ENCODE measurements around the gene RSPH6A. TPM values are rescaled to one million over a fixed set of nuclear protein-coding genes. Genes with fewer than 3 reads are reported as not detected.
A peak's percentile ranks its signal among the peaks of the same experiment; 100 is the strongest.

RSPH6A gene
- polyA plus RNA-seq, 1 experiment, result not detected

DNA sequence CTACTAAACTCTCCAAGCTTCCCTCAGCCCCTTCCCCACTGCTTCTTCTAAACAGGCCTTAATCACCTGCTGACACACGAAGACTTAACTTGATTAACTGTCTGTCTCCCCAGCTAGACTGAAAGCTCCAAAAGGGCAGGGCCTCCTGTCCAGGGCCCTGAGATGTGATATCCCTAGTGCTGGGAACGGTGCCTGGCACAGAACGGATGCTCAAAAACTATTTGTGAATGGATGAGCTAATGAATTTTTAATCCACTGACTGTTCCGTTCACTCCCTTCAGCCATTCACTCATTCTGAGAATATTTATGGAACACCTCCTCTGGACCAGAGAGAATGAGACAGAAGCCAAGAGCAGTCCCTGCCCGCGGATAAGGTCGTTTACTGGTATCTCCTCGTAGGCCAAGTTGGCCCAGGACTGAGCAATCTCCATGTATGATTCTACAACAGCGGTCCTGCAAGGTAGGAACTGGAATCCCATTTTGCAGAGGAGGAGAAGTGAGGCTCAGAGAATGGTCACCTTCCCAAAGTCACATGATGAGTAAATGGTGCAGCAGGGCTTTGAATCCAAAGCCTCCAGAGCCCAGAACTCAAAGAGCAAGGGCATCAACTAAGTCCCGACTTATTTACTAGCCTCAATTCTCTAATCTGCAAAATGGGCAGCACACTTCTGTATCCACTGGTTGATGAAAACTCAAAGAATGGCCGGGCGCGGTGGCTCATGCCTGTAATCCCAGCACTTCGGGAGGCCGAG is 25.9 kb downstream of the RSPH6A start:
- CTCF ChIA-PET, result interaction anchor here (1.3 to 1.4 kb wide), 2 partner anchors 10 to 27 kb away, joined by 3 to 4 read pairs; no protein-coding TSS in a partner anchor
- DNase-seq (ENCODE audit: low read depth, low spot score), result no peak
- POLR2A ChIA-PET, result no interaction called here
- H3K9me3 ChIP-seq (ENCODE audit: control insufficient read depth, insufficient read depth, low read length), result no peaks in the 10 kb centered on the region
- no peak overlapping the region for H3K4me3 ChIP-seq (ENCODE audit: low read depth, low read length)
- H3K27me3 ChIP-seq (ENCODE audit: control insufficient read depth, insufficient read depth, low read length), result no peaks in the 10 kb centered on the region
- TF ChIP-seq CTCF (IDR thresholded peaks at IDR 0.05; ENCODE audit: low read depth, low read length), result no peak
- no peak overlapping the region for H3K27ac ChIP-seq (ENCODE audit: low read depth, low read length)

- Histone ChIP-seq H3K27me3 (ENCODE audit: control insufficient read depth, insufficient read depth, low read length) (no peaks in the 10 kb centered on the region), H3K4me3 (ENCODE audit: low read depth, low read length) (no peak overlapping the region), H3K9me3 (ENCODE audit: control insufficient read depth, insufficient read depth, low read length) (no peaks in the 10 kb centered on the region), H3K27ac (ENCODE audit: low read depth, low read length) (no peak overlapping the region)
- no peak for DNase-seq (ENCODE audit: low read depth, low spot score)
- CTCF ChIA-PET, result no interaction called here
- TF ChIP-seq CTCF (IDR thresholded peaks at IDR 0.05; ENCODE audit: low read depth, low read length), result no peak
- POLR2A ChIA-PET, result no interaction called here
These were observed 28.6 kb downstream of the RSPH6A start for GRCh38 chr19:45786533-45786894.

DNA sequence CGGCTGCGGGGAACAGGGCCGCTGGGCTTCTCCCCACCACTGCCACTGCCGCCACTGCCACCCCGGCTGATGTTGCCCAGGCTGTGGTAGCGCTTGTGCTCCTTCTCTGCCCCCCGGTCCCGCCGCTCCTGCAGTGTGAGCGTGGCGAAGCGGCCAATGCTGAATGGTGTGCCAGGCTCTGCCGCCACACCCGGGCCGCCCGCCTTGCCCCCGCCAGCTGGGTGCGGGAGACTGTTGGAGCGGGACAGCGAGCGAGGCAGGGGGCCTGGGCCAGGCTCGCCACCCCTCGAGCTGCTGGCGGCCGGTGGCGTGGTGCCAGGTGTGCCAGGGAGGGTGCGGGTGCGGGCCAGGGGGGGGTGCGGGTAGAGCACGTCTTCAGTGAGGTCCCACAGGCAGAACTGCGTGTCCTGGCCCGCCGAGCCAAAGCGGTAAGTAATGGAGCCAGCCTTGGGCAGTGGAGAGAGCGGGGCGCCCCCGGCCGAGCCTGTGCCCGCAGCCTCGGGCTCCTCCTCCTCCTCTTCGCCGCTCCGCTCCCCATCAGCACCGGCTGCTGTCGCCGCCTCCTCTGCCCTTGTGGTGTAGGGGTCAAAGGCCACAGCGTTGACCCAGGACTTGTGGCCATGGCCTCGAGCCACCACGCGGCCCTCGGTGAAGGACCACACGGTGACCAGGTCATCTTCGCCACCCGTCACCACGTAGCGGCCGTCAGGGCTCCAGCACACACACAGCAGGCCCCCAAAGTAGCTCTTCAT is 29.2 kb downstream of the RSPH6A start:
- no peaks in the 10 kb centered on the region for H3K27me3 ChIP-seq (ENCODE audit: control insufficient read depth, insufficient read depth, low read length)
- CTCF ChIA-PET, result no interaction called here
- no peaks in the 10 kb centered on the region for H3K9me3 ChIP-seq (ENCODE audit: control insufficient read depth, insufficient read depth, low read length)
- TF ChIP-seq CTCF (IDR thresholded peaks at IDR 0.05; ENCODE audit: low read depth, low read length), result no peak
- no peak overlapping the region for H3K4me3 ChIP-seq (ENCODE audit: low read depth, low read length)
- POLR2A ChIA-PET, result interaction anchor here (0.6 kb wide), 1 partner anchor 17 kb away, joined by 4 read pairs; no protein-coding TSS in a partner anchor
- no peak for DNase-seq (ENCODE audit: low read depth, low spot score)
- H3K27ac ChIP-seq (ENCODE audit: low read depth, low read length), result no peak overlapping the region

GRCh38 chr19:45785097-45785496 is 30.0 kb downstream of the RSPH6A start:
- no peaks in the 10 kb centered on the region for H3K9me3 ChIP-seq (ENCODE audit: control insufficient read depth, insufficient read depth, low read length)
- no peaks in the 10 kb centered on the region for H3K27me3 ChIP-seq (ENCODE audit: control insufficient read depth, insufficient read depth, low read length)
- no peak overlapping the region for H3K4me3 ChIP-seq (ENCODE audit: low read depth, low read length)
- ChIA-PET CTCF (interaction anchor here (1.2 to 2.0 kb wide), 3 partner anchors 14 to 32 kb away, joined by 3 to 8 read pairs (median 5); partner anchors contain the start of gene SIX5), POLR2A (no interaction called here)
- TF ChIP-seq CTCF (IDR thresholded peaks at IDR 0.05; ENCODE audit: low read depth, low read length), result no peak
- peak overlapping the region; percentile 31 for H3K27ac ChIP-seq (ENCODE audit: low read depth, low read length)
- no peak for DNase-seq (ENCODE audit: low read depth, low spot score)

DNA sequence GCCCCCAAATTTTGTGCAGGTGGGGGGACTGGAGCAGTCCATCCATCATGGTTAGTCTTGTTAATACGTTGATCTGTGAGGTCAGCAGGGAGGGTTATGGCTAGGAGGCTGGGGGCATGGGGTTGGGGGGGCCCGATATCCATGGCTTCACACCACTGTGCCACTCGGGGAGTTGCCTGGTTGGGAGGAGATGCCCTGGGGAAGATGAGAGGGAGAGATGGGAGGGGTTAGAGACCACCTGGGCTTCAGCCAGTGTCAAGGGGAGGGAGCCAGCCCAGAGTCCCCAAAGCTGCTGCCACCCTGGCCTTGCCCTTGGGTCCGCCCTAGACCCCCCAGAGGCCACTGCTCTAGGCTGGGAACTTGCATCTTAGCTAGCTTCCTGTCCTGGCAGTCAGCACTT is 31.0 kb downstream of the RSPH6A start:
- no peak for TF ChIP-seq CTCF (IDR thresholded peaks at IDR 0.05; ENCODE audit: low read depth, low read length)
- DNase-seq (ENCODE audit: low read depth, low spot score), result no peak
- no peaks in the 10 kb centered on the region for H3K9me3 ChIP-seq (ENCODE audit: control insufficient read depth, insufficient read depth, low read length)
- ChIA-PET POLR2A (no interaction called here), CTCF (interaction anchor here (1.3 to 2.0 kb wide), 2 partner anchors 15 kb away, joined by 3 to 8 read pairs; partner anchors contain the start of gene SIX5)
- H3K27me3 ChIP-seq (ENCODE audit: control insufficient read depth, insufficient read depth, low read length), result no peaks in the 10 kb centered on the region
- H3K27ac ChIP-seq (ENCODE audit: low read depth, low read length), result peak overlapping the region; percentile 94
- no peak overlapping the region for H3K4me3 ChIP-seq (ENCODE audit: low read depth, low read length)

Measured in AG04450 (cell line).